ENCODE results near the gene PLSCR3. TPM values are rescaled to one million over a fixed set of nuclear protein-coding genes. Genes with fewer than 3 reads are reported as not detected.
A peak's percentile ranks its signal among the peaks of the same experiment; 100 is the strongest.

Gene PLSCR3
- total RNA-seq, 2 experiments from 2014 or later, result 149 to 156 TPM

DNA sequence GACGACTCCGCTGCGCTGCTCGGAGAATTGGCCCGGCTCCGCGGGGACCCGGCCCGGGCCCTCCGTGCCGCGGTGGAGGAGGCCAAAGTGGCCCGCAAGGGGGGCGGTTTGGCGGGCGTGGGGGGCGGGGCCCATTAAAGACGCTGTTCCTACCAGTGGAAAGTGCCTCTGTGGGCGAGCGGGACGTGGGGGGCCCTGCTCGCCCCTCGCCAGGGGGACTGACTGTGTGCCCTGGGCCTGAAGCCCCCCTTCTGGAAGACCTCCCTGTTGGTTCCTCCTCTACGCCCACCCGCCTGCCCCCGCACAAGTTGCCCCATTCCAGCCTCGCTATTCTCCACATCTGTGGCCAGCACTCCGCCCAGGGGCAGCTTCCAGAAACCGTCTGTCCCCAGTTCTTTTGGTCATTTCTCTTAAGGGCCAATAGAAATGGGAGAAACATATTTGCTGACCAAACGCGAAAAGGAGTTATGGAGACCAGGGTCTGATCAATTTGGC is 43.1 kb upstream of the PLSCR3 start:
- H3K36me3 Mint-ChIP-seq (ENCODE audit: low read depth), result peaks cover 20% of the 10 kb centered on the region
- POLR2A ChIA-PET, result interaction anchor here (1.0 to 14.4 kb wide), 15 partner anchors 9 to 249 kb away, joined by 3 to 232 read pairs (median 20); partner anchors contain the start of genes ACAP1, CHRNB1, MPDU1 and POLR2A
- H3K27ac Mint-ChIP-seq, result peak overlapping the region; percentile 24
- CTCF ChIA-PET, result interaction anchor here (0.6 to 4.2 kb wide), 24 partner anchors 9 to 250 kb away, joined by 3 to 53 read pairs (median 8); partner anchors contain the start of genes ACADVL, CHRNB1, DLG4 and FXR2
- peaks cover 45% of the 10 kb centered on the region for H3K4me1 Mint-ChIP-seq
- no peak for DNase-seq
- peak overlapping the region; percentile 90 for H3K4me3 Mint-ChIP-seq
- no peaks in the 10 kb centered on the region for H3K9me3 Mint-ChIP-seq
- peaks cover 39% of the 10 kb centered on the region for H3K27me3 Mint-ChIP-seq

GRCh38 chr17:7436556-7437368 is 42.4 kb upstream of the PLSCR3 start:
- H3K4me1 Mint-ChIP-seq, result peaks cover 45% of the 10 kb centered on the region
- H3K9me3 Mint-ChIP-seq, result no peaks in the 10 kb centered on the region
- H3K27ac Mint-ChIP-seq, result peak overlapping the region; percentile 98
- DNase-seq, result peak; percentile 85
- H3K27me3 Mint-ChIP-seq, result peaks cover 34% of the 10 kb centered on the region
- peak overlapping the region; percentile 90 for H3K4me3 Mint-ChIP-seq
- ChIA-PET CTCF (interaction anchor here (0.6 to 4.2 kb wide), 39 partner anchors 10 to 407 kb away, joined by 3 to 53 read pairs (median 6); partner anchors contain the start of genes ACADVL, ACAP1, CHRNB1 and DLG4), POLR2A (interaction anchor here (1.0 to 14.4 kb wide), 23 partner anchors 9 to 250 kb away, joined by 3 to 232 read pairs (median 8); partner anchors contain the start of genes ACAP1, CHRNB1, MPDU1 and NEURL4)
- peaks cover 20% of the 10 kb centered on the region for H3K36me3 Mint-ChIP-seq (ENCODE audit: low read depth)

GRCh38 chr17:7435676-7436555 is 41.6 kb upstream of the PLSCR3 start:
- H3K27ac Mint-ChIP-seq, result peak overlapping the region; percentile 98
- peak overlapping the region; percentile 90 for H3K4me3 Mint-ChIP-seq
- peaks cover 45% of the 10 kb centered on the region for H3K4me1 Mint-ChIP-seq
- peaks cover 26% of the 10 kb centered on the region for H3K27me3 Mint-ChIP-seq
- peak; percentile 75 for DNase-seq
- no peaks in the 10 kb centered on the region for H3K9me3 Mint-ChIP-seq
- POLR2A ChIA-PET, result interaction anchor here (0.8 to 14.4 kb wide), 23 partner anchors 9 to 251 kb away, joined by 3 to 232 read pairs (median 8); partner anchors contain the start of genes ACAP1, CHRNB1, MPDU1 and NEURL4
- peaks cover 20% of the 10 kb centered on the region for H3K36me3 Mint-ChIP-seq (ENCODE audit: low read depth)
- CTCF ChIA-PET, result interaction anchor here (0.6 to 4.2 kb wide), 37 partner anchors 11 to 408 kb away, joined by 3 to 53 read pairs (median 6); partner anchors contain the start of genes ACADVL, ACAP1, CHRNB1 and DLG4

- no peak overlapping the region for H3K4me3 Mint-ChIP-seq
- CTCF ChIA-PET, result interaction anchor here (0.8 to 1.1 kb wide), 2 partner anchors 9 to 12 kb away, joined by 3 to 4 read pairs; no protein-coding TSS in a partner anchor
- DNase-seq, result no peak
- H3K4me1 Mint-ChIP-seq, result peaks cover 18% of the 10 kb centered on the region
- POLR2A ChIA-PET, result interaction anchor here (0.7 kb wide), 1 partner anchor 49 kb away, joined by 3 read pairs; no protein-coding TSS in a partner anchor
- peaks cover 6% of the 10 kb centered on the region for H3K36me3 Mint-ChIP-seq (ENCODE audit: low read depth)
- no peak overlapping the region for H3K27ac Mint-ChIP-seq
- H3K9me3 Mint-ChIP-seq, result no peaks in the 10 kb centered on the region
- H3K27me3 Mint-ChIP-seq, result peaks cover 1% of the 10 kb centered on the region
Measured at GRCh38 chr17:7432296-7432695, 38.0 kb upstream of the PLSCR3 start.

GRCh38 chr17:7431231-7431630 is 36.9 kb upstream of the PLSCR3 start:
- H3K9me3 Mint-ChIP-seq, result no peaks in the 10 kb centered on the region
- no peak for DNase-seq
- H3K27me3 Mint-ChIP-seq, result peaks cover 1% of the 10 kb centered on the region
- no peak overlapping the region for H3K27ac Mint-ChIP-seq
- H3K4me1 Mint-ChIP-seq, result peaks cover 10% of the 10 kb centered on the region
- POLR2A ChIA-PET, result interaction anchor here (1.2 kb wide), 1 partner anchor 141 kb away, joined by 3 read pairs; no protein-coding TSS in a partner anchor
- peaks cover 4% of the 10 kb centered on the region for H3K36me3 Mint-ChIP-seq (ENCODE audit: low read depth)
- CTCF ChIA-PET, result interaction anchor here (1.1 kb wide), 1 partner anchor 8 kb away, joined by 4 read pairs; no protein-coding TSS in a partner anchor
- H3K4me3 Mint-ChIP-seq, result no peak overlapping the region

DNA sequence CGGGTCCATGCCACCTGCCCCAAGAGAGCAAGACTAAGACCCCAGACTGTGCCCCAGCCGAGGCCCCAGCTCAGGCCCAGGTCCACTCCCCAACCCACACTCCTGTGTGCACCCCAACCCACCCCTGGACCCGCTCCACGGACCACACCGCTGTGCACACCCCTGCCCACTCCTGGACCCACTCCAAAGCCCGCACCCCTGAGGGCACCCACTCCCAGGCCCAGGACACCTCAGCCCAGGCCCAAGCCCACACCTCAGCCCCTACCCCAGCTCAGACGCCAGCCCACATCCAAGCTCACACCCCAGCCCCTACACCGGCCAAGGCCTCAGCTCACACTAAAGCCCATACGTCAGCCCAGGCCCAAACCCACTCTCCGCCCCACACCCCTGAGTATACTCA is 35.4 kb upstream of the PLSCR3 start:
- ChIA-PET CTCF (no interaction called here), POLR2A (interaction anchor here (1.2 kb wide), 1 partner anchor 54 kb away, joined by 4 read pairs; the partner anchor contains the start of gene POLR2A)
- H3K27ac Mint-ChIP-seq, result no peak overlapping the region
- no peaks in the 10 kb centered on the region for H3K9me3 Mint-ChIP-seq
- no peak for DNase-seq
- no peaks in the 10 kb centered on the region for H3K4me1 Mint-ChIP-seq
- H3K4me3 Mint-ChIP-seq, result no peak overlapping the region
- H3K36me3 Mint-ChIP-seq (ENCODE audit: low read depth), result no peaks in the 10 kb centered on the region
- H3K27me3 Mint-ChIP-seq, result peaks cover 1% of the 10 kb centered on the region

- Mint-ChIP-seq H3K27me3 (peaks cover 3% of the 10 kb centered on the region), H3K9me3 (no peaks in the 10 kb centered on the region), H3K27ac (no peak within 1 kb of the TSS), H3K4me3 (no peak within 1 kb of the TSS), H3K36me3 (ENCODE audit: low read depth) (no peaks in the 10 kb centered on the region), H3K4me1 (no peaks in the 10 kb centered on the region)
- ChIA-PET CTCF (no interaction called here), POLR2A (no interaction called here)
- DNase-seq, result no peak
Measured at GRCh38 chr17:7428557-7428956, 34.2 kb upstream of the PLSCR3 start, which contains the start of gene SPEM3. SPEM3 (plus strand) TSS chr17:7428857; CDS start chr17:7428903, 46 bp downstream.

DNA sequence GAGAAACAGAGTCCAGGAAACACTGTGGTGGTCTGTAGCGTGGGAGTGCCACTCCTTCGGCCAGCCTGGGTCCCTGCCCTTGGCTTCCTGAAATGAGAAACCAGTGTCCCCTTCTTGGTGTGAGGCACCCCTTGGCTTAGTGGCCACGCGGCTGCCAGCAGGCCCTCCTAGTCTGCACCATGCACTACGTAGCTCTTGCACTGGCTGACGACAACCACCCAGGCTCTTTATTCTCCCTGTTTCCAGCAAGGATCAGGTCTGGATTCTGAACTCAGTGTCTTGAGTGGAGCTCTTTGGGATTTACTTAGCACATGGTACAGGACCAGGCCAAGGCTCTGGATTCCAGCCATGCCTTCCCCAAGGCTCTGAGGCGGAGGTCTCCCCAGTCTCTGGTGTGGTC is 33.2 kb upstream of the PLSCR3 start:
- no peak overlapping the region for H3K4me3 Mint-ChIP-seq
- H3K9me3 Mint-ChIP-seq, result no peaks in the 10 kb centered on the region
- no peak overlapping the region for H3K27ac Mint-ChIP-seq
- no peaks in the 10 kb centered on the region for H3K4me1 Mint-ChIP-seq
- CTCF ChIA-PET, result no interaction called here
- no peaks in the 10 kb centered on the region for H3K36me3 Mint-ChIP-seq (ENCODE audit: low read depth)
- no peak for DNase-seq
- POLR2A ChIA-PET, result interaction anchor here (0.9 kb wide), 1 partner anchor 8 kb away, joined by 3 read pairs; no protein-coding TSS in a partner anchor
- H3K27me3 Mint-ChIP-seq, result peaks cover 2% of the 10 kb centered on the region

DNA sequence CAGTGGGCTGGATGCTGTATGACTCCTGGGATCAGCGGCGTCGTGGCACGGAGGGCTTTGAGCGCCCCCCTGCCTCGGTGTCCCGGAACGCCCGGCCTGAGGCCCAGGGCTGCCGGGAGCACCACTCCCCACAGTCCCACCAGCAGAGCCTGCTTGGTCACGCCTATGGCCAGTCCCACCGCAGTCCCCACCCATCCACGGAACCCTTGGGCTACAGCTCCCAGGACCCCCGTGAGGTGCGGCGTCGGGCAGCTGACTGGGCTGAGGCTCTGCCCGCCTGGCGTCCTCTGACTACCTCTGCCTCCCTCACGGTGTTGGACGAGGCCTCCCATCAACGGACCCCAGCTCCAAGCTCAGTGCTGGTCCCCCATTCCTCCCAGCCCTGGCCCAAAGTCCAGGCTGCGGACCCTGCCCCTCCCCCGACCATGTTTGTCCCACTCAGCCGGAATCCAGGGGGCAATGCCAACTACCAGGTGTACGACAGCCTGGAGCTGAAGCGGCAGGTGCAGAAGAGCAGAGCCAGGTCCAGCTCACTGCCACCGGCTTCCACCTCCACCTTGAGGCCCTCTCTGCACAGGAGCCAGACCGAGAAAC is 32.7 kb upstream of the PLSCR3 start:
- ChIA-PET POLR2A (interaction anchor here (0.9 kb wide), 1 partner anchor 9 kb away, joined by 3 read pairs; no protein-coding TSS in a partner anchor), CTCF (no interaction called here)
- no peaks in the 10 kb centered on the region for H3K36me3 Mint-ChIP-seq (ENCODE audit: low read depth)
- H3K4me1 Mint-ChIP-seq, result no peaks in the 10 kb centered on the region
- peaks cover 1% of the 10 kb centered on the region for H3K27me3 Mint-ChIP-seq
- no peak overlapping the region for H3K27ac Mint-ChIP-seq
- no peak for DNase-seq
- H3K4me3 Mint-ChIP-seq, result no peak overlapping the region
- no peaks in the 10 kb centered on the region for H3K9me3 Mint-ChIP-seq

DNA sequence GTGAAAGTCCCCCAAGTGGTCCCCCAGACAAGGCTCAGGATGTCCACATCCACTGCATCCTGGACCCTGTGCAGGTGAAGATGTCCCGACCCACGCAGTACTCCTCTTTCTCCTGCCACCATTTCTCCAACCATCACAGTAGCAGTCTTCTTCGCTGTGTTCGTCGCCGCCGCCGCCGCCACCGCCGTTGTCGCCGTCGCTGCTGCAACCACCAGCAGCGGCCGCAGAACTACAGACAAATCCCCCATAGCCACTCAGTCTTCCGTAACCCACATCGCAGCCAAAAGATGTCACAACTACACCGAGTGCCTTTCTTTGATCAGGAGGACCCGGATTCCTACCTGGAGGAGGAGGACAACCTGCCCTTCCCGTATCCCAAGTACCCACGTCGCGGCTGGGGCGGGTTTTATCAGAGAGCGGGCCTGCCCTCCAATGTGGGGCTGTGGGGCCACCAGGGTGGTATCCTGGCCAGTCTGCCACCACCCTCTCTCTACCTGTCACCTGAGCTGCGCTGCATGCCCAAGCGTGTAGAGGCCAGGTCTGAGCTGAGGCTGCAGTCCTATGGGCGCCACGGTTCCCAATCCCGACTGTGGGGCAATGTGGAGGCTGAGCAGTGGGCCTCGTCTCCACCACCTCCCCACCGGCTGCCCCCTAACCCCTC is 32.0 kb upstream of the PLSCR3 start:
- no peak for DNase-seq
- Mint-ChIP-seq H3K4me3 (no peak overlapping the region), H3K27me3 (peaks cover 1% of the 10 kb centered on the region), H3K27ac (no peak overlapping the region), H3K36me3 (ENCODE audit: low read depth) (no peaks in the 10 kb centered on the region), H3K4me1 (no peaks in the 10 kb centered on the region), H3K9me3 (no peaks in the 10 kb centered on the region)
- CTCF ChIA-PET, result no interaction called here
- POLR2A ChIA-PET, result interaction anchor here (0.9 kb wide), 1 partner anchor 10 kb away, joined by 3 read pairs; no protein-coding TSS in a partner anchor

GRCh38 chr17:7425756-7426155 is 31.4 kb upstream of the PLSCR3 start:
- peaks cover 1% of the 10 kb centered on the region for H3K27me3 Mint-ChIP-seq
- no peaks in the 10 kb centered on the region for H3K36me3 Mint-ChIP-seq (ENCODE audit: low read depth)
- ChIA-PET CTCF (no interaction called here), POLR2A (interaction anchor here (0.9 kb wide), 1 partner anchor 16 kb away, joined by 4 read pairs; no protein-coding TSS in a partner anchor)
- no peak for DNase-seq
- H3K9me3 Mint-ChIP-seq, result no peaks in the 10 kb centered on the region
- no peak overlapping the region for H3K27ac Mint-ChIP-seq
- no peak overlapping the region for H3K4me3 Mint-ChIP-seq
- no peaks in the 10 kb centered on the region for H3K4me1 Mint-ChIP-seq
